ENCODE results near the gene SLC25A5.

Gene SLC25A5

DNA sequence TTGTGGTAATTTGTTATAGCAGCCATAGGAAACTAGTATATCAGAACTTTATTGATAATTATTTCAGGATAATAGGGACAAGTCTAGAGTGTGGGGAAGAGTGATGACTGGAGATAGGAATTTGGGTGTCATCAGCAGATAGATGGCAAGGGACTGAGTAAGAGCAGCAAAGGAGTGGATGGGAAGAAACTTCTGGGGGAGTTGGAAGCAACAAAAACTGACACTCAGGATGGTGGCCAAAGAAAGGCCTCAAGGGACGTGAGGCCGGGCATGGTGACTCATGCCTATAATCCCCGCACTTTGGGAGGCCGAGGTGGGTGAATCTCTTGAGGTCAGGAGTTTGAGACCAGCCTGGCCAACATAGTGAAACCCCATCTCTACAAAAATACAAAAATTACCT is 9.1 kb upstream of the SLC25A5 start:
- no peak overlapping the region for H2AFZ ChIP-seq (ENCODE audit: low read length)
- H3K79me2 ChIP-seq (ENCODE audit: low read length): no peaks in the 10 kb centered on the region
- no peak overlapping the region for H3K27ac ChIP-seq (ENCODE audit: low read length)
- H3K4me3 ChIP-seq (ENCODE audit: low read length): no peak overlapping the region
- DNase-seq: no peak
- H3K27me3 ChIP-seq (replicated peaks; ENCODE audit: insufficient read depth, low read length): no peaks in the 10 kb centered on the region
- no peaks in the 10 kb centered on the region for H3K9me3 ChIP-seq (replicated peaks; ENCODE audit: insufficient read depth, low read length)
- no peaks in the 10 kb centered on the region for H3K36me3 ChIP-seq (replicated peaks; ENCODE audit: insufficient read depth, low read length)
- H3K9me2 ChIP-seq (replicated peaks; ENCODE audit: insufficient read depth, low read length): no peaks in the 10 kb centered on the region
- TF ChIP-seq EZH2 (optimal IDR thresholded peaks at IDR 0.05; ENCODE audit: low read depth, low read length): no peak
- TF ChIP-seq, protein P1, sequence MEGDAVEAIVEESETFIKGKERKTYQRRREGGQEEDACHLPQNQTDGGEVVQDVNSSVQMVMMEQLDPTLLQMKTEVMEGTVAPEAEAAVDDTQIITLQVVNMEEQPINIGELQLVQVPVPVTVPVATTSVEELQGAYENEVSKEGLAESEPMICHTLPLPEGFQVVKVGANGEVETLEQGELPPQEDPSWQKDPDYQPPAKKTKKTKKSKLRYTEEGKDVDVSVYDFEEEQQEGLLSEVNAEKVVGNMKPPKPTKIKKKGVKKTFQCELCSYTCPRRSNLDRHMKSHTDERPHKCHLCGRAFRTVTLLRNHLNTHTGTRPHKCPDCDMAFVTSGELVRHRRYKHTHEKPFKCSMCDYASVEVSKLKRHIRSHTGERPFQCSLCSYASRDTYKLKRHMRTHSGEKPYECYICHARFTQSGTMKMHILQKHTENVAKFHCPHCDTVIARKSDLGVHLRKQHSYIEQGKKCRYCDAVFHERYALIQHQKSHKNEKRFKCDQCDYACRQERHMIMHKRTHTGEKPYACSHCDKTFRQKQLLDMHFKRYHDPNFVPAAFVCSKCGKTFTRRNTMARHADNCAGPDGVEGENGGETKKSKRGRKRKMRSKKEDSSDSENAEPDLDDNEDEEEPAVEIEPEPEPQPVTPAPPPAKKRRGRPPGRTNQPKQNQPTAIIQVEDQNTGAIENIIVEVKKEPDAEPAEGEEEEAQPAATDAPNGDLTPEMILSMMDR (IDR thresholded peaks at IDR 0.05; ENCODE audit: low read length): no peak
- no peak for TF ChIP-seq EZH2phosphoT487 (IDR thresholded peaks at IDR 0.05; ENCODE audit: low read length)
- H3K9ac ChIP-seq (ENCODE audit: low read length): no peak overlapping the region
- no peaks in the 10 kb centered on the region for H3K4me1 ChIP-seq (ENCODE audit: low read length)
- no peaks in the 10 kb centered on the region for H4K20me1 ChIP-seq (ENCODE audit: insufficient read depth, low read length)
- H3F3A ChIP-seq (ENCODE audit: insufficient read depth, low read length): no peaks in the 10 kb centered on the region
- H3K4me2 ChIP-seq (ENCODE audit: low read depth, low read length): no peak overlapping the region

DNA sequence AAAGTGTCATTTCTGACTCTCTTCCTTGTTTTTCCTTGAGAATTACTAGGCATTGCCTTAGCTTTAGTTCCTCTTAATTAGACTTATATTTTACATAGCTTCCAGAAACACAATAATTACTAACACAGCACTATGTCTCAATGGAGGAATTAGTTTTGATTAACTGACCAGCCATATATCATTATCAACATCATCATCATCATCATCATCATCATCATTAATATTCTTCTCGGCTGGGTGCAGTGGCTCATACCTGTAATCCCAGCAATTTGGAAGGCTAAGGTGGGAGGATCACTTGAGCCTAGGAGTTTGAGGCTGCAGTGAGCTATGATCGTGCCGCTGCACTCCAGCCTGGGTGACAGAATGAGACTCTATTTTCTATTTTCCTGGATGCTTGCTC is 2.7 kb upstream of the SLC25A5 start:
- Histone ChIP-seq H3F3A (ENCODE audit: insufficient read depth, low read length) (peaks cover 4% of the 10 kb centered on the region; the same call in 1 of the 2 replicates), H4K20me1 (ENCODE audit: insufficient read depth, low read length) (no peaks in the 10 kb centered on the region; the same call in 1 of the 2 replicates), H3K27me3 (replicated peaks; ENCODE audit: insufficient read depth, low read length) (no peaks in the 10 kb centered on the region), H3K4me1 (ENCODE audit: low read length) (0 out of 2 replicates have a peak, but pooled peaks cover 3% of the 10 kb centered on the region), H3K9ac (ENCODE audit: low read length) (no peak overlapping the region), H3K4me2 (ENCODE audit: low read depth, low read length) (no peak overlapping the region), H3K4me3 (ENCODE audit: low read length) (no peak overlapping the region), H2AFZ (ENCODE audit: low read length) (no peak overlapping the region), H3K9me3 (replicated peaks; ENCODE audit: insufficient read depth, low read length) (no peaks in the 10 kb centered on the region), H3K27ac (ENCODE audit: low read length) (no peak overlapping the region), H3K9me2 (replicated peaks; ENCODE audit: insufficient read depth, low read length) (no peaks in the 10 kb centered on the region), H3K36me3 (replicated peaks; ENCODE audit: insufficient read depth, low read length) (0 out of 2 replicates have a peak, but pooled peaks cover 5% of the 10 kb centered on the region), H3K79me2 (ENCODE audit: low read length) (peaks cover 13% of the 10 kb centered on the region)
- TF ChIP-seq EZH2 (optimal IDR thresholded peaks at IDR 0.05; ENCODE audit: low read depth, low read length): no peak
- TF ChIP-seq EZH2phosphoT487 (IDR thresholded peaks at IDR 0.05; ENCODE audit: low read length): no peak
- TF ChIP-seq, protein P1 (IDR thresholded peaks at IDR 0.05; ENCODE audit: low read length): no peak
- no peak for DNase-seq

DNA sequence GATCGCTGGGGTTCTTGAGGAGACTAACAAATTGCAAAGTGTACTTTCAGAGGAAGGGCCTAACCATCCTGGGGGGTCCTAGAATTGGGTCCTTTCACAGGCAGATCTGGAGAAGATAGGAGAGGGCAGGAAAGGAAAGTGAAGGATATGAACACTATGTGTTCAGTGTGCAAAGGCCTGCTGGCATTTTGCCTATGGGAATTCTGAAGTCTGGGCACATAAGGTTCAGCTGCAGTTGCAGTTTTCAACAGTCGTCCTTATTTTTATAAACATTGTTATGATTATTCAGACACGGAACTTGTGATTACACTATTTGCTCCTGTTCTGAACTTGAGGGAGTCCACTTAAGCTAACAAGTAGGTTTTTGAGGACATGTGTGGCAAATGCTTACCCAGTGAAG is 1.3 kb upstream of the SLC25A5 start:
- Histone ChIP-seq H3K9me2 (replicated peaks; ENCODE audit: insufficient read depth, low read length) (no peaks in the 10 kb centered on the region), H3F3A (ENCODE audit: insufficient read depth, low read length) (peaks cover 4% of the 10 kb centered on the region; the same call in 1 of the 2 replicates), H3K27me3 (replicated peaks; ENCODE audit: insufficient read depth, low read length) (no peaks in the 10 kb centered on the region), H3K79me2 (ENCODE audit: low read length) (peaks cover 13% of the 10 kb centered on the region), H3K4me1 (ENCODE audit: low read length) (0 out of 2 replicates have a peak, but pooled peaks cover 3% of the 10 kb centered on the region), H2AFZ (ENCODE audit: low read length) (no peak overlapping the region), H3K9me3 (replicated peaks; ENCODE audit: insufficient read depth, low read length) (no peaks in the 10 kb centered on the region), H3K9ac (ENCODE audit: low read length) (no peak overlapping the region), H3K4me3 (ENCODE audit: low read length) (no peak overlapping the region), H4K20me1 (ENCODE audit: insufficient read depth, low read length) (no peaks in the 10 kb centered on the region; the same call in 1 of the 2 replicates), H3K4me2 (ENCODE audit: low read depth, low read length) (no peak overlapping the region), H3K27ac (ENCODE audit: low read length) (no peak overlapping the region), H3K36me3 (replicated peaks; ENCODE audit: insufficient read depth, low read length) (0 out of 2 replicates have a peak, but pooled peaks cover 5% of the 10 kb centered on the region)
- no peak for TF ChIP-seq EZH2 (optimal IDR thresholded peaks at IDR 0.05; ENCODE audit: low read depth, low read length)
- no peak for TF ChIP-seq EZH2phosphoT487 (IDR thresholded peaks at IDR 0.05; ENCODE audit: low read length)
- TF ChIP-seq, protein P1 (IDR thresholded peaks at IDR 0.05; ENCODE audit: low read length): no peak
- DNase-seq: no peak

Data from MM.1S (cell line).